NT2/D1 (cell line): ENCODE results near the gene C17orf67.
A peak's percentile ranks its signal among the peaks of the same experiment; 100 is the strongest.

Source experiments
- DNase-seq: peaks from one replicate; pipeline ENCODE4 v3.0.0-alpha.2; 2011; ENCODE audit warnings: low read depth, low spot score
- H3K27me3 ChIP-seq: 2 replicates; pipeline ENCODE4 v1.6.0; 2011; ENCODE audit warnings: mild to moderate bottlenecking; ENCODE audit not compliant: insufficient read length, insufficient read depth
- H3K36me3 ChIP-seq: 2 replicates; pipeline ENCODE4 v1.6.1; 2011; ENCODE audit warnings: mild to moderate bottlenecking, low read length, mixed read lengths; ENCODE audit not compliant: insufficient read depth, insufficient read length
- H3K4me1 ChIP-seq: 2 replicates; pipeline ENCODE4 v1.5.1; 2011; ENCODE audit not compliant: insufficient read depth, insufficient read length
- H3K4me3 ChIP-seq: 2 replicates; pipeline ENCODE4 v1.5.1; 2011; ENCODE audit warnings: low read depth; ENCODE audit not compliant: insufficient read length
- H3K9ac ChIP-seq: 2 replicates; pipeline ENCODE4 v1.6.0; 2011; ENCODE audit warnings: low read depth; ENCODE audit not compliant: insufficient read length
- H3K9me3 ChIP-seq: 2 replicates; pipeline ENCODE4 v1.5.1; 2011; ENCODE audit warnings: mild to moderate bottlenecking, low read length; ENCODE audit not compliant: insufficient read depth
- SUZ12 ChIP-seq: IDR thresholded peaks from 2 replicates; pipeline ENCODE4 v1.6.1; 2011; ENCODE audit not compliant: insufficient read length, insufficient read depth; ENCODE audit errors: extremely low read depth
- YY1 ChIP-seq: IDR thresholded peaks from 2 replicates; pipeline ENCODE4 v1.6.1; 2011; ENCODE audit not compliant: insufficient read length, insufficient read depth
- ZNF274 ChIP-seq: IDR thresholded peaks from 2 replicates; pipeline ENCODE4 v1.6.1; 2011; ENCODE audit warnings: mild to moderate bottlenecking, low read depth, low read length

The C17orf67 gene

DNA sequence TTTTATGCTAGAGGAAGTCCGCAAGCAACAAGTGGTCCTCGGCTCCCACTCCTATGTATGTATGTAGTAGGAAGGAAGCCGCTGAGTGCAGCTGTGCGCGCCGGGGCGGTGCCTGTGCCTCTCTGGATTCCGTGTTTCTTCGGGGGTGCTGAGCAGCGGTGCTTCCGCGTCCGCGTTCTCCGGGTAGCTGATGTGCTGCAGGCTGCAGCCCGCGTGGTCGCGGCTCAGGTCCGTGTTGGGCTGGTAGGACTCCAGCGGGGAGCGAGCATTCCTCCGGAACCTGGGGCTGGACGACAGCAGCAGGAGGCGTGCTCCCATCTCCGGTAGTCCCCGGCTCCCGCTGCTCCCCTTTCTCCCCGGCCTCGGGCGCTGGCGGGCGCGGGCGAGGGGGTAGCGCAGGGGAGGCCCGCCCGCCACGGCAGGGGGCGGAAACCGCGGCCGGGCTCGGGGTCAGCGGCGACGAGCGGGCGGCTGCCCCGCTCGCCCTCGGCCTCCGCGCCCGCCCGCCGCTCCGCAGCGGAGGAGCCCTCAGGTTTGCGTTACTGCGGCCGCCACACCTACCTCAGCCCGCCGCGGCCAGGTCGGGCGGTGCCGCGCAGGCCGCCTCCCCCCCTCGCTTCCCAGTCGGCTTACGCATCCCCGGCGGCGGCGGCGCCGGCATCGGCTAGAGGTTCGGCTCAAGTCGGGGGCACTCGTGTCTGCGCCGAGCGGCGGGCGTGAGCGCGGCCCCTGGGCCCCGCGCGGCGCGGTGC lies 487 bp downstream of the C17orf67 start:
- Histone ChIP-seq H3K9me3 (no peaks in the 10 kb centered on the region), H3K9ac (peak overlapping the region; percentile 94)
- DNase-seq = peak; percentile 57

DNA sequence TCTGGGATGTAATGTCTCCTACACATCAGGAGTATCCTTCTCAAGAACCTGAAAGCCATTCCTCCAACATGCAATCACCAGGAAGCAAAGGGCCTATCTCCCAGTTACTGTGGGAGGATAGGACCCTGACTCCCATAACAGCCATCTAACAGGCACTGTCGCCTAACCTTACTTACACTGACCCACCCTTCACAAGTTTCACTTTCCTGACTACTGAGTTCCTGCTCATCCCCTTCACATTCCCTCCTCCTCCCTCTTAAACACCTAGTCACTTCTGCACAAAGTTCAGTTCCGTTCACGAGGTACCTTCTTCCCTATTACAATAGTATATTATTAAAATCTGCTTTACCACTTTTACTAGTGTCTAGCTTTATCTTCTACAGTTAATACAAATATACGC lies 1.3 kb downstream of the C17orf67 start:
- TF ChIP-seq ZNF274 (no peak), SUZ12 (no peak), YY1 (no peak)
- Histone ChIP-seq H3K36me3 (peaks cover 25% of the 10 kb centered on the region), H3K27me3 (peaks cover 14% of the 10 kb centered on the region), H3K4me1 (peaks cover 9% of the 10 kb centered on the region), H3K9ac (peak overlapping the region; percentile 12), H3K4me3 (peak overlapping the region; percentile 80), H3K9me3 (no peaks in the 10 kb centered on the region)
- DNase-seq = no peak

More for the DNA sequence above, 487 bp downstream of the C17orf67 start:
- Histone ChIP-seq H3K27me3 (peaks cover 14% of the 10 kb centered on the region), H3K4me3 (peak overlapping the region; percentile 80), H3K36me3 (peaks cover 22% of the 10 kb centered on the region), H3K4me1 (peaks cover 9% of the 10 kb centered on the region)
- TF ChIP-seq YY1 = no peak
- TF ChIP-seq ZNF274 = no peak
- no peak for TF ChIP-seq SUZ12

DNA sequence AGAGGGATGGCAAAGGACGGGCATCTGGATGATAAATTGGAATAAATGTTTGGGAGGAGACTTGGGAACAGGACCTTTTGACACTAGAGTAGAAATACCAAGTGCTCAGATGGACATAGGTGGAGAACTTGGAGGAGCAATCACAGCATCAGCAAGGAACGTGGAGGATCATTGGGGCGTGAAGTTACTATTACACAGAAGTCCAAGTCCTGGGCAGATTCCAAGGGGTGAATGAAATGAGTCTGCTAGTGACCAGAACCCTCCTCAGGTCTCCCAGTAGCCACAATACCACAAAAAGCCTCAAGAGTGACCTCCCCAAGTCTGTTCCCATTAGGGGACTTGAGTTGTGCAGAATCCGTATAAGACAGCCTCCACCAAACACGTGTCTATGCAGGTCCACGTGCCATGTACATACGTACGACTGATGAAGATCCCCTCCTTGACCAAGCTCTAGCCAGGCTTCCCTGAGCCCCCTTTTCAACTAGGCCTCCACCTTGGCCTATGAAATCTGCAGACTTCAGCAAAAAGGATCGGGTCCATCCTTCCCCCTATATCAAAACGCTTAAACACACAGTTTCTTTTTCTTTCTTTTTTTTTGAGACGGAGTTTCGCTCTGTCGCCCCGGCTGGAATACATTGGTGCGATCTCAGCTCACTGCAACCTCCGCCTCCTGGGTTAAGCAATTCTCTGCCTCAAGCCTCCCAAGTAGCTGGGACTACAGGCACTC lies 2.2 kb downstream of the C17orf67 start:
- peaks cover 14% of the 10 kb centered on the region for H3K27me3 ChIP-seq
- TF ChIP-seq ZNF274 = no peak
- no peak for TF ChIP-seq SUZ12
- TF ChIP-seq YY1 = no peak
- no peak overlapping the region for H3K4me3 ChIP-seq
- no peak for DNase-seq
- H3K4me1 ChIP-seq = peaks cover 9% of the 10 kb centered on the region
- H3K9ac ChIP-seq = no peak overlapping the region
- peaks cover 22% of the 10 kb centered on the region for H3K36me3 ChIP-seq
- no peaks in the 10 kb centered on the region for H3K9me3 ChIP-seq

DNA sequence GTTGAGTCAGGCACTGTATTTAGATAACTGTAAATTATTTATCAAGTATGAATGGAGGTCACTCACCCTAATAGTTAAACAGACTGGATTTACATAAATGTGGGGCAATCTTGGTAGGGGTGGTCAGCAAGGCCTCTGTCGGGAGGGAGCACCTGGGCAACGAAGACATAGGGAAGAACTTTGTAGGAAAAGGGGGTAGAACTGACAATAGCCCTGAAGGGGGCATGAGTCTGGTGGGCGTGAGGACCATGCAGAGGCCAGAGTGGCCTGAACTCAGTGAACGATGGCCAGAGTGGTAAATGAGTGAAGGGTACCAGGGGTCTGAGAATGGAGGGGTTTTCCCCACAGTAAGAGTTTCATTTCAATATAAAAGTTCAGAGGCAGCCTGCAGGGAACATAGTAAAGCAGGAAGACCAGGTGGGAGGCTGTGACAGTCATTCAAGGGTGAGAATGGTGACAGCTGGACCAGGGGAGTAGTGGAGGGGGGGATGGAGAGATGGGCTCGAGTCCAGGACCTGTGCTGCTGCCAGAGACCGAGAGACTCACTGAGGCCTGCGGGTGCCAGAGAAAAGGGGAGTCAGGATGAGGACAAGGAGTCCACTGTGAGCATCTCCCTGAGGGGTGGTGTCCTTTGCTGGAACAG lies 2.9 kb downstream of the C17orf67 start:
- Histone ChIP-seq H3K9ac (no peak overlapping the region), H3K27me3 (peaks cover 14% of the 10 kb centered on the region), H3K9me3 (no peaks in the 10 kb centered on the region), H3K4me3 (no peak overlapping the region), H3K4me1 (peaks cover 9% of the 10 kb centered on the region), H3K36me3 (peaks cover 19% of the 10 kb centered on the region)
- no peak for DNase-seq
- TF ChIP-seq ZNF274 (no peak), SUZ12 (no peak)

DNA sequence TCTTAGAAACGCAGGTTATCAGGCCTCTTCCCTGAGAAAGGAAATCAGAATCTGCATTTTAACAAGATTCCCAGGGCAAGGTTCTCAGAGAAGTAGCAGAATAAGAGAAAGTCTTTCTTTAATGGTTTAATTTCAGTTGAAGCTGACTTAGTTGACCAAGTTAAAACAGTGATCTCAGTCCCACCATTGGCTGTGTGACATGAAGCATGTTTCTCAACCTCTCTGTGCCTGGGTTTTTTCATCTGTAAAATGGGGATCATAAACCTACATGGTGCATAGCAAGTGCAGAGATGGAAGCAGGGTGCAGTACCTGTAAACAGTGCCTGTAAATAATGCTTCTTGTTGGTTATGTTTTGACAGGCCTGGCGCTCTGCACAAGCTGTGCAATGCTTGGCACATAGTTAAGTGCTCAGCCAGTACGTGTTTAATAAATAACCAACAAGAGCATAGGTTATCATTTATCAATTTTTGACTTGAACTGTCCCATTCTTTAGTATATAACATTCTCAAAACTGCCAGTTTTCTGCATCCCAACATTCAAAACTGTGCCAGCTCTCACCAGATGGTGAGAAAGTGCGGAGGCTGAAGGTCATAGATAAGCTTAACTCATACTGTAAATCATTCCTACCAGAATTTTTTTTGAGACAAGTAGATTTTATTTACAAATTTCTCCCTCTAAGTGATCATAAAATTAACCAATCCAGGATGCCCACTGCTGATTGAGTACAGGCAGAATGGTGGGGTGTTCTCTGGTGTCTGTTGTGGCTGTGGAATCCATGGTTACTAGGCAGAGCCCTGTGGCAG lies 6.9 kb downstream of the C17orf67 start:
- no peaks in the 10 kb centered on the region for H3K4me1 ChIP-seq
- peaks cover 17% of the 10 kb centered on the region for H3K36me3 ChIP-seq
- no peak for TF ChIP-seq YY1
- TF ChIP-seq SUZ12 = no peak
- no peak for TF ChIP-seq ZNF274
- H3K4me3 ChIP-seq = no peak overlapping the region
- no peaks in the 10 kb centered on the region for H3K9me3 ChIP-seq
- no peak for DNase-seq
- no peaks in the 10 kb centered on the region for H3K27me3 ChIP-seq
- H3K9ac ChIP-seq = no peak overlapping the region

DNA sequence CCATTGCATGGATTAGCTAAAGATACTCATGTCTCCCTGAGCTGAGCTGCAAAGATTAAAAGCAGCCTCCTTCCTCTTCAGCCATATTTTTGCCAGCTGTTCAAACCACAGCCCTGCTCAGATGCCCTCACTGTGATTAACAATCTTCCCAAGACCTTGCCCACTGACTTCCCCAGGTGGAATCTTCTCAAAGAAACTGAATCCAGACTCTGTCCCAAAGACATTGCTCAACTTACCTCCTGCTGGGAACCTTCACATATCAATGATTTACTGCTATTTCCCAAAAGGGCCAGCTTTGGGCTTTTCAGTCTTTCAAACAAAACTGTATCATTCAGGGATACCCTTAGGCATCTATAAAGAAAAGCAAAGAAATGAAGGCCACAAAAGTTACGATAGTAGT lies 9.2 kb downstream of the C17orf67 start:
- Histone ChIP-seq H3K9me3 (no peaks in the 10 kb centered on the region), H3K9ac (no peak overlapping the region), H3K36me3 (peaks cover 6% of the 10 kb centered on the region), H3K27me3 (no peaks in the 10 kb centered on the region), H3K4me1 (no peaks in the 10 kb centered on the region), H3K4me3 (no peak overlapping the region)
- no peak for DNase-seq
- TF ChIP-seq SUZ12 (no peak), YY1 (no peak), ZNF274 (no peak)
